HL-60 (cell line): ENCODE measurements around the gene GIMAP7.

Experiments
- CTCF ChIP-seq: IDR thresholded peaks from one replicate; pipeline ENCODE4 v1.5.1; 2011; ENCODE audit warnings: low read length, control low read depth, inconsistent platforms; ENCODE audit not compliant: insufficient read depth
- GABPA ChIP-seq: IDR thresholded peaks from 2 replicates; pipeline ENCODE4 v1.6.1; 2012; ENCODE audit warnings: low read depth
- POLR2AphosphoS5 ChIP-seq: IDR thresholded peaks from 2 replicates; pipeline ENCODE4 v1.6.1; 2012; ENCODE audit warnings: low read depth
- REST ChIP-seq: IDR thresholded peaks from 2 replicates; pipeline ENCODE4 v1.6.1; 2012; ENCODE audit warnings: low read depth; ENCODE audit not compliant: insufficient replicate concordance

GRCh38 chr7:150564006-150564405 lies 49.3 kb downstream of the GIMAP7 start:
- TF ChIP-seq CTCF: no peak
- TF ChIP-seq POLR2AphosphoS5: no peak
- TF ChIP-seq REST: no peak
- TF ChIP-seq GABPA: no peak
